Kidney epithelial cell (primary cell): ENCODE results near the gene SIKE1. TPM values are rescaled to one million over a fixed set of nuclear protein-coding genes. Genes with fewer than 3 reads are reported as not detected.

ENCODE experiments used
- DNase-seq: peaks from one replicate; pipeline ENCODE4 v3.0.0-alpha.2; 2010; ENCODE audit warnings: low read depth
- H3K27me3 ChIP-seq: 2 replicates; pipeline ENCODE4 v1.6.0; 2011; ENCODE audit warnings: low read length; ENCODE audit not compliant: control insufficient read depth, insufficient read depth
- H3K36me3 ChIP-seq: 2 replicates; pipeline ENCODE4 v1.5.1; 2011; ENCODE audit warnings: low read length; ENCODE audit not compliant: control insufficient read depth, insufficient read depth
- H3K4me3 ChIP-seq: 2 replicates; pipeline ENCODE4 v1.5.1; 2011; ENCODE audit warnings: low read depth, mild to moderate bottlenecking, control low read depth, low read length
- CTCF ChIP-seq: IDR thresholded peaks from 2 replicates; pipeline ENCODE4 v1.5.1; 2011; ENCODE audit warnings: mild to moderate bottlenecking, moderate library complexity, low read length, control low read depth, inconsistent platforms; ENCODE audit not compliant: insufficient read depth, poor library complexity, severe bottlenecking
- total RNA-seq: library from RNA; depleted of rRNA; stranded (reverse); fragments of >200 nt; gene quantifications from 2 replicates; pipeline ENCODE4 v1.2.3, GENCODE V29; 2015

SIKE1 gene
- total RNA-seq, 1 donor from 2014 or later, result 40.1 TPM

DNA sequence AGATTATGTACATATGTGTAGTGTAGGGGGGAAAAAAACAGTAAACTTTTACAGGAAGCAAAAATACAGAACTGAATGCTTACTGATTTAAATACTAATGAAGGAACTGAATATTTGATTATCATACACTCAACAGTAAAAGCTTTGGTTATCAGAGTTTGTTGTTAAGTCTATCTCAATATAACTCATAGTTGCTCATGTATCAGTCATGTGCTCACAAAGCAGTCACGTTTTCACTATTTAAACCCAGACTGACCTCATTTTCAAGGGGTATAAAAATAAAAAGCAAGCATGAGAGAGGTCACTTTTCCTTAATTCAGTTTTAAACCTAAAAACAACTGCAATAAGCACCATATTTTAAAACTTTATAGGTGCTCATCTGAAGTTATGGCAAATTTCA lies 57.0 kb downstream of the SIKE1 start:
- H3K36me3 ChIP-seq, result peaks cover 7% of the 10 kb centered on the region
- no peaks in the 10 kb centered on the region for H3K27me3 ChIP-seq
- DNase-seq, result no peak
- TF ChIP-seq CTCF, result no peak
- no peak overlapping the region for H3K4me3 ChIP-seq

DNA sequence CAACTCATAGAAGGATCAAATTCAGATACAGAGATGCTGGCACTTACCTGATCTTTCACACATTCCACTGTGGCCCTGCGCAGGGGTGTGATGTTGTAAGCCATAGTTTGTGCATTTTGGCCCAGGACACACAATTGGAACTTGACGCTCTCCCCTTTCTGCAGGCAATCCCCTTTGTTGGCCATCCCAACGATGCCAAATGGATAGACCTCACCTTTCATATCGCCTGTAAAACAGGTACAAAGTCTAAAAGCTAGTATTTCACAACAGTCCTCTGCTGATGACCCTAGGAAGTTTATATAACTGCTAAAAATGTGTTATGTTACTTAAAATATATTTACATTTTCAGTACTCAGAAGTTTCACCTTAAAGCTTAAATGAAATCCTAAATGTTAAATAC lies 60.0 kb downstream of the SIKE1 start:
- DNase-seq, result no peak
- no peak for TF ChIP-seq CTCF
- Histone ChIP-seq H3K36me3 (peaks cover 5% of the 10 kb centered on the region), H3K27me3 (no peaks in the 10 kb centered on the region), H3K4me3 (no peak overlapping the region)

Other genes starting within 250 kb of the SIKE1 start
- 58.1 and 58.4 TPM in 2 replicates for gene BCAS2, start 199.1 kb downstream of the SIKE1 start, total RNA-seq
- 0.84 and 1.3 TPM in 2 replicates for gene DENND2C, start 110.6 kb downstream of the SIKE1 start, total RNA-seq
- gene AMPD1, start 85.1 kb downstream of the SIKE1 start, total RNA-seq, result 0.07 TPM in 1 of 2 replicates, not detected in the other
- 74.3 and 85.1 TPM in 2 replicates for gene NRAS, start 63.9 kb downstream of the SIKE1 start, total RNA-seq
- 654 and 1,426 TPM in 2 replicates for gene CSDE1, start 22.7 kb downstream of the SIKE1 start, total RNA-seq
- 0.07 and 0.17 TPM in 2 replicates for gene SYCP1, start 74.2 kb upstream of the SIKE1 start, total RNA-seq
- gene TSHB, start 249.1 kb upstream of the SIKE1 start, total RNA-seq, result not detected in 2 replicates